H1 (cell line): ENCODE measurements around the gene GTF2F1. TPM values are rescaled to one million over a fixed set of nuclear protein-coding genes. Genes with fewer than 3 reads are reported as not detected.

Experiments used
- CTCF ChIA-PET: fragments of 300-600 bp; sonication (Branson Sonifier 250); formaldehyde crosslinking; loops from one replicate; lab custom pipeline; 2021; ENCODE audit not compliant: partially characterized antibody; lab: Charles Lee
- POLR2A ChIA-PET: fragments of 300-600 bp; sonication (Branson Sonifier 250); formaldehyde crosslinking; loops from one replicate; lab custom pipeline; 2021; ENCODE audit warnings: inconsistent platforms; ENCODE audit not compliant: partially characterized antibody; lab: Charles Lee
- DNase-seq, 2 experiments: peaks; one replicate each; pipeline versions ENCODE4 v3.0.0 to v3.0.0-alpha.2; 2010 to 2022; ENCODE audit warnings: low spot score in 2 of 2, low read depth in 1 of 2, mixed read lengths in 1 of 2
- FAIRE-seq: peaks from 2 replicates; lab custom pipeline; 2011; peaks lifted over from hg19 to GRCh38; lab: Jason Lieb, UNC
- H2AFZ ChIP-seq: 2 replicates; pipeline ENCODE4 v1.8.1; 2012; ENCODE audit warnings: low read length, inconsistent platforms
- H2AK5ac ChIP-seq: 2 replicates; pipeline ENCODE4 v1.6.1; 2013; ENCODE audit warnings: low read depth, low read length
- H2BK120ac ChIP-seq: replicated peaks from 2 replicates; pipeline ENCODE3; 2013; ENCODE audit warnings: low read depth, low read length, inconsistent platforms
- H2BK12ac ChIP-seq: 2 replicates; pipeline ENCODE4 v1.6.1; 2013; ENCODE audit warnings: low read depth, low read length
- H2BK15ac ChIP-seq: 2 replicates; pipeline ENCODE4 v1.6.1; 2013; ENCODE audit warnings: low read length
- H2BK20ac ChIP-seq: 2 replicates; pipeline ENCODE4 v1.6.1; 2013; ENCODE audit warnings: low read length
- H2BK5ac ChIP-seq: 2 replicates; pipeline ENCODE4 v1.6.1; 2013; ENCODE audit warnings: low read depth, low read length
- H3K14ac ChIP-seq: 2 replicates; pipeline ENCODE4 v1.6.1; 2013; ENCODE audit warnings: inconsistent platforms; ENCODE audit not compliant: insufficient read length
- H3K18ac ChIP-seq: 2 replicates; pipeline ENCODE4 v1.6.1; 2013; ENCODE audit warnings: low read length; ENCODE audit errors: extremely low read depth
- H3K23ac ChIP-seq: 2 replicates; pipeline ENCODE4 v1.6.1; 2013; ENCODE audit warnings: inconsistent platforms; ENCODE audit not compliant: insufficient read length
- H3K23me2 ChIP-seq: 2 replicates; pipeline ENCODE4 v1.6.1; 2013; ENCODE audit warnings: low read depth, low read length
- H3K27ac ChIP-seq: 2 replicates; pipeline ENCODE4 v1.6.1; 2011; ENCODE audit warnings: low read depth, low read length, inconsistent platforms
- H3K27me3 ChIP-seq, 4 experiments: replicated peaks in 1 of 4; 1 replicate in 1 of 4; 2 replicates in 3 of 4; pipeline versions ENCODE4 v1.6.1 to v1.8.1; 2011 to 2013; ENCODE audit warnings: low read length in 3 of 4, mild to moderate bottlenecking in 3 of 4, inconsistent platforms in 2 of 4, mixed read lengths in 2 of 4, moderate library complexity in 1 of 4; ENCODE audit not compliant: control insufficient read depth in 3 of 4, insufficient read depth in 3 of 4; ENCODE audit errors: extremely low read depth in 1 of 4
- H3K36me3 ChIP-seq, 4 experiments: 2 replicates each; pipeline versions ENCODE4 v1.6.1 to v1.8.1; 2011 to 2013; ENCODE audit warnings: mild to moderate bottlenecking in 4 of 4, low read length in 3 of 4, moderate library complexity in 2 of 4, control low read depth in 1 of 4, inconsistent platforms in 1 of 4; ENCODE audit not compliant: insufficient read depth in 4 of 4, control insufficient read depth in 2 of 4
- H3K4ac ChIP-seq: replicated peaks from 2 replicates; pipeline ENCODE3; 2013; ENCODE audit warnings: low read length, low read depth, mixed read lengths, inconsistent platforms; ENCODE audit not compliant: insufficient read length
- H3K4me1 ChIP-seq, 4 experiments: replicated peaks in 1 of 4; 1 replicate in 1 of 4; 2 replicates in 3 of 4; pipeline versions ENCODE4 v1.6.1 to v1.8.1; 2011 to 2013; ENCODE audit warnings: low read length in 3 of 4, inconsistent platforms in 2 of 4, mixed read lengths in 1 of 4; ENCODE audit not compliant: insufficient read depth in 4 of 4, control insufficient read depth in 3 of 4
- H3K4me2 ChIP-seq, 2 experiments: 2 replicates each; pipeline versions ENCODE4 v1.6.1 to v1.8.1; 2011 to 2013; ENCODE audit warnings: low read depth in 2 of 2, low read length in 2 of 2, control low read depth in 1 of 2, inconsistent platforms in 1 of 2, mild to moderate bottlenecking in 1 of 2; ENCODE audit not compliant: insufficient read depth in 1 of 2
- H3K4me3 ChIP-seq, 4 experiments: fragments of 200-600, 300-600 bp in 1 of 4; sonication (generic), shearing (Covaris generic), sonication (Bioruptor Twin) in 1 of 4; 2 replicates each; pipeline versions ENCODE4 v1.5.1 to v1.8.1; 2011 to 2016; ENCODE audit warnings: low read length in 4 of 4, low read depth in 3 of 4, control low read depth in 2 of 4, inconsistent platforms in 2 of 4, mild to moderate bottlenecking in 2 of 4, mixed read lengths in 1 of 4, moderate library complexity in 1 of 4; ENCODE audit not compliant: insufficient read depth in 2 of 4; ENCODE audit errors: extremely low read depth in 1 of 4
- H3K56ac ChIP-seq: replicated peaks from 2 replicates; pipeline ENCODE3; 2013; ENCODE audit warnings: low read depth, mild to moderate bottlenecking, mixed read lengths, low read length, inconsistent platforms; ENCODE audit not compliant: insufficient read length
- H3K79me1 ChIP-seq: 2 replicates; pipeline ENCODE4 v1.6.1; 2013; ENCODE audit warnings: low read depth, low read length, control low read depth
- H3K79me2 ChIP-seq, 2 experiments: 2 replicates each; pipeline versions ENCODE4 v1.6.1 to v1.8.1; 2012 to 2013; ENCODE audit warnings: low read length in 2 of 2, mild to moderate bottlenecking in 2 of 2, inconsistent platforms in 1 of 2; ENCODE audit not compliant: insufficient read depth in 2 of 2, control insufficient read depth in 1 of 2
- H3K9ac ChIP-seq, 4 experiments: replicated peaks in 1 of 4; 1 replicate in 1 of 4; 2 replicates in 3 of 4; pipeline versions ENCODE4 v1.6.1 to v1.8.1; 2011 to 2013; ENCODE audit warnings: low read depth in 3 of 4, low read length in 3 of 4, control low read depth in 2 of 4, mild to moderate bottlenecking in 2 of 4, moderate library complexity in 2 of 4, inconsistent platforms in 1 of 4; ENCODE audit errors: extremely low read depth in 1 of 4
- H3K9me3 ChIP-seq, 2 experiments: 2 replicates each; pipeline versions ENCODE4 v1.6.1 to v1.8.1; 2012 to 2013; ENCODE audit warnings: mild to moderate bottlenecking in 2 of 2, moderate library complexity in 2 of 2, control low read depth in 1 of 2, inconsistent platforms in 1 of 2, low read depth in 1 of 2, low read length in 1 of 2, mixed read lengths in 1 of 2; ENCODE audit not compliant: insufficient read depth in 2 of 2
- H4K20me1 ChIP-seq, 2 experiments: replicated peaks in 1 of 2; 2 replicates each; pipeline versions ENCODE3 to v1.8.1; 2011 to 2013; ENCODE audit warnings: inconsistent platforms in 2 of 2, low read length in 2 of 2, mild to moderate bottlenecking in 1 of 2; ENCODE audit not compliant: insufficient read depth in 2 of 2, control insufficient read depth in 1 of 2
- H4K5ac ChIP-seq: 2 replicates; pipeline ENCODE4 v1.6.1; 2013; ENCODE audit warnings: low read length, low read depth, mixed read lengths, inconsistent platforms; ENCODE audit not compliant: insufficient read length
- H4K8ac ChIP-seq: 2 replicates; pipeline ENCODE4 v1.8.0; 2013; ENCODE audit warnings: mild to moderate bottlenecking, moderate library complexity, low read length, inconsistent platforms; ENCODE audit not compliant: insufficient read depth; ENCODE audit errors: extremely low read depth
- H4K91ac ChIP-seq: replicated peaks from 2 replicates; pipeline ENCODE3; 2013; ENCODE audit warnings: low read length, mixed read lengths, inconsistent platforms; ENCODE audit not compliant: insufficient read length
- ASH2L ChIP-seq: fragments of 200-600, 300-600 bp; sonication (generic); IDR thresholded peaks from one replicate; pipeline ENCODE4 v1.7.1; 2017; ENCODE audit warnings: low read length
- ATF2 ChIP-seq: IDR thresholded peaks from 2 replicates; pipeline ENCODE4 v1.6.1; 2012; ENCODE audit warnings: low read length, inconsistent platforms
- BACH1 ChIP-seq: IDR thresholded peaks from 2 replicates; pipeline ENCODE4 v1.6.1; 2012; ENCODE audit warnings: low read length, improper control_type of control experiment
- CBX5 ChIP-seq: fragments of 300-800, 300-1000 bp; sonication (generic); IDR thresholded peaks from 2 replicates; pipeline ENCODE4 v1.7.1; 2016; ENCODE audit warnings: antibody characterized with exemption, low read length, low read depth
- CBX8 ChIP-seq: fragments of 300-800, 300-1000 bp; sonication (generic); IDR thresholded peaks from 2 replicates; pipeline ENCODE4 v1.7.1; 2016; ENCODE audit warnings: low read depth, low read length, borderline replicate concordance
- CEBPB ChIP-seq: IDR thresholded peaks from 2 replicates; pipeline ENCODE4 v1.6.1; 2012; ENCODE audit warnings: low read depth, low read length
- CHD2 ChIP-seq: IDR thresholded peaks from 2 replicates; pipeline ENCODE4 v1.6.1; 2012; ENCODE audit warnings: low read length, improper control_type of control experiment
- EGR1 ChIP-seq: IDR thresholded peaks from 2 replicates; pipeline ENCODE4 v1.6.1; 2011; ENCODE audit warnings: low read depth, low read length, borderline replicate concordance
- GTF2F1 ChIP-seq: IDR thresholded peaks from 2 replicates; pipeline ENCODE4 v1.6.1; 2012; ENCODE audit warnings: low read depth, low read length, improper control_type of control experiment, borderline replicate concordance
- MAFK ChIP-seq: IDR thresholded peaks from 2 replicates; pipeline ENCODE4 v1.6.1; 2012; ENCODE audit warnings: low read depth, mild to moderate bottlenecking, improper control_type of control experiment, low read length
- NANOG ChIP-seq: IDR thresholded peaks from 2 replicates; pipeline ENCODE4 v1.6.1; 2011; ENCODE audit warnings: low read length, low read depth, mild to moderate bottlenecking, inconsistent platforms; ENCODE audit not compliant: insufficient read depth, poor library complexity, severe bottlenecking
- RNF2 ChIP-seq: fragments of 200-900, 300-1000 bp; sonication (generic); IDR thresholded peaks from 2 replicates; pipeline ENCODE4 v1.7.1; 2016; ENCODE audit warnings: borderline replicate concordance, low read depth, mild to moderate bottlenecking, antibody characterized with exemption, low read length; ENCODE audit not compliant: poor library complexity, severe bottlenecking; ENCODE audit errors: missing control alignments
- SP1 ChIP-seq: IDR thresholded peaks from 2 replicates; pipeline ENCODE4 v1.6.1; 2011; ENCODE audit warnings: low read depth, low read length
- WGBS, 2 experiments: shearing (Covaris generic) in 1 of 2; methylation state at CpG; one replicate each; pipeline versions ENCODE4 v1.1.6 to v1.1.7; 2013 to 2015; ENCODE audit warnings: low lambda C conversion rate in 2 of 2, mixed read lengths in 2 of 2, inconsistent platforms in 1 of 2, low coverage in 1 of 2, missing lambda C conversion rate in 1 of 2; ENCODE audit not compliant: insufficient replicate concordance in 2 of 2, insufficient coverage in 1 of 2, insufficient read length in 1 of 2; ENCODE audit errors: extremely low coverage in 1 of 2, missing lambda C conversion rate in 1 of 2; 5-methylcytosine and 5-hydroxymethylcytosine counted together
- polyA plus RNA-seq, 7 experiments: library from polyadenylated mRNA; depleted of rRNA in 3 of 7; stranded (reverse) in 5 of 7; unstranded in 2 of 7; fragments of >200 nt in 5 of 7; fragments of 200-250 nt in 2 of 7; gene quantifications; 1 replicate in 5 of 7; 2 replicates in 1 of 7; 4 replicates in 1 of 7; pipeline versions ENCODE4 v1.2.1 to v1.2.3, GENCODE V29; 2011 to 2013; ENCODE audit warnings: missing spikeins in 2 of 7, mixed read lengths in 2 of 7
- total RNA-seq: library from RNA; stranded (reverse); fragmentation: NEBNext Ultra II Directional; extraction: Animal tissue kit (Norgen Biotek cat#: 25700); gene quantifications from 2 replicates; pipeline ENCODE4 v1.2.1, GENCODE V29; 2021

The GTF2F1 gene
- total and polyA plus RNA-seq, 2 of the 8 experiments (the other 6 are each of a cell fraction or from before 2014, with no cell fraction given) = 29.3 to 56.3 TPM

- no peak within 1 kb of the TSS for H3K4me2 ChIP-seq
- no peaks in the 10 kb centered on the region for H3K9me3 ChIP-seq
- no peak within 1 kb of the TSS for H3K56ac ChIP-seq
- no peak within 1 kb of the TSS for H4K5ac ChIP-seq
- DNase-seq = no peak
- no peak within 1 kb of the TSS for H3K4ac ChIP-seq
- no peak within 1 kb of the TSS for H2BK12ac ChIP-seq
- H3K14ac ChIP-seq = no peak within 1 kb of the TSS
- no peak within 1 kb of the TSS for H4K8ac ChIP-seq
- no peaks in the 10 kb centered on the region for H3K79me1 ChIP-seq
- no peak within 1 kb of the TSS for H4K91ac ChIP-seq
- H3K9ac ChIP-seq = no peak within 1 kb of the TSS
- no peak within 1 kb of the TSS for H3K4me3 ChIP-seq
- H2BK120ac ChIP-seq = no peak within 1 kb of the TSS
- H3K23me2 ChIP-seq = no peaks in the 10 kb centered on the region
- H2AK5ac ChIP-seq = no peak within 1 kb of the TSS
- H3K36me3 ChIP-seq = no peaks in the 10 kb centered on the region
- FAIRE-seq = no peak
- CTCF ChIA-PET = interaction anchor here (0.5 to 1.6 kb wide), 2 partner anchors 8 to 147 kb away, joined by 3 to 7 read pairs; no protein-coding TSS in a partner anchor
- no peak within 1 kb of the TSS for H3K18ac ChIP-seq
- H3K23ac ChIP-seq = no peak within 1 kb of the TSS
- no peaks in the 10 kb centered on the region for H3K79me2 ChIP-seq
- H2BK15ac ChIP-seq = no peak within 1 kb of the TSS; the same call in 1 of the 2 replicates
- POLR2A ChIA-PET = no interaction called here
- H3K27me3 ChIP-seq = peaks cover 0 to 6% (median 0%) of the 10 kb centered on the region in 4 experiments; a peak in 1 of 7 replicates
- no peak within 1 kb of the TSS for H3K27ac ChIP-seq
- no peaks in the 10 kb centered on the region for H3K4me1 ChIP-seq
- H4K20me1 ChIP-seq = no peaks in the 10 kb centered on the region
- no peak within 1 kb of the TSS for H2BK20ac ChIP-seq
- WGBS, 2 experiments = 89% methylated on average over 8 of the region's 10 CpGs; no CpG with 5 or more reads in 1 of the 2 experiments
- no peak within 1 kb of the TSS for H2AFZ ChIP-seq
- H2BK5ac ChIP-seq = no peak within 1 kb of the TSS
- TF ChIP-seq CBX5 (no peak), CEBPB (no peak), MAFK (no peak), NANOG (no peak), ATF2 (no peak), SP1 (no peak), CHD2 (no peak), BACH1 (no peak), CBX8 (no peak), GTF2F1 (no peak), ASH2L (no peak), EGR1 (no peak), RNF2 (no peak)
Measured at GRCh38 chr19:6433663-6434062, 40.7 kb upstream of the GTF2F1 start, which contains the start of gene SLC25A41. SLC25A41 (minus strand) TSS chr19:6433763; CDS start chr19:6433693, 70 bp downstream.
